Upper lobe of left lung (tissue), 4 donors: ENCODE data around the gene LAS1L.

Experiments used
- EP300 ChIP-seq, 4 donors: sonication (generic); formaldehyde crosslinking; IDR thresholded peaks; one replicate each; pipeline ENCODE4 v1.5.1; 2017; ENCODE audit warnings: antibody characterized with exemption in 4 of 4, control low read depth in 2 of 4
- POLR2A ChIP-seq, 4 donors: fragments of 450-650 bp; IDR thresholded peaks; one replicate each; pipeline ENCODE4 v1.5.1; 2016 to 2017; ENCODE audit warnings: antibody characterized with exemption in 4 of 4, mild to moderate bottlenecking in 2 of 4
- POLR2AphosphoS5 ChIP-seq, 2 donors: sonication (generic); formaldehyde crosslinking; IDR thresholded peaks; one replicate each; pipeline ENCODE4 v1.5.1; 2017; ENCODE audit warnings: antibody characterized with exemption in 2 of 2
- TF ChIP-seq, protein P1 (sequence below), 6 experiments: fragments of 450-650 bp in 4 of 6; fragments of 200-600 bp in 2 of 6; sonication (generic) in 2 of 6; IDR thresholded peaks; one replicate each; pipeline ENCODE4 v1.5.1; 2016 to 2019; ENCODE audit warnings: antibody characterized with exemption in 6 of 6

DNA sequence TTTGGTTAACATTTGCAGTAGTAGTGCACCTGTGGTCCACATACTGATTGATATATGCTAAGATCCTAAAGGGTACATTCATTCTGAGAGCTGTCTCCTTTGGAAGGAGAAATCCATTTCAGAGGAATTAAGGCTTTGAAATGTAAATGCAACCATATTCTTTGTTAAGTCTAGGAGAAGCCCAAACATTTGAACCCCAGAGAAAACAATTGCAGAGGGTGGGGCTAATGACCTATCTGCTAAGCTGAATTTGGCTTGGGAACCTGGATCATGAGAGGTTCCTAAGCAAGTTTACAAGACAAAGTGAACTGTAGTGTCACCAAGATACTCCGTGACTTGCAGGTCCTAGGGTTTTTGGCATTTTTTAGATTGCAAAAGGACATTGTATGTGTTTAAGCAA is 41.2 kb downstream of the LAS1L start:
- TF ChIP-seq POLR2AphosphoS5 (IDR thresholded peaks at IDR 0.05) (no peak), POLR2A (IDR thresholded peaks at IDR 0.05) (no peak), EP300 (IDR thresholded peaks at IDR 0.05) (no peak)
- TF ChIP-seq, protein P1, sequence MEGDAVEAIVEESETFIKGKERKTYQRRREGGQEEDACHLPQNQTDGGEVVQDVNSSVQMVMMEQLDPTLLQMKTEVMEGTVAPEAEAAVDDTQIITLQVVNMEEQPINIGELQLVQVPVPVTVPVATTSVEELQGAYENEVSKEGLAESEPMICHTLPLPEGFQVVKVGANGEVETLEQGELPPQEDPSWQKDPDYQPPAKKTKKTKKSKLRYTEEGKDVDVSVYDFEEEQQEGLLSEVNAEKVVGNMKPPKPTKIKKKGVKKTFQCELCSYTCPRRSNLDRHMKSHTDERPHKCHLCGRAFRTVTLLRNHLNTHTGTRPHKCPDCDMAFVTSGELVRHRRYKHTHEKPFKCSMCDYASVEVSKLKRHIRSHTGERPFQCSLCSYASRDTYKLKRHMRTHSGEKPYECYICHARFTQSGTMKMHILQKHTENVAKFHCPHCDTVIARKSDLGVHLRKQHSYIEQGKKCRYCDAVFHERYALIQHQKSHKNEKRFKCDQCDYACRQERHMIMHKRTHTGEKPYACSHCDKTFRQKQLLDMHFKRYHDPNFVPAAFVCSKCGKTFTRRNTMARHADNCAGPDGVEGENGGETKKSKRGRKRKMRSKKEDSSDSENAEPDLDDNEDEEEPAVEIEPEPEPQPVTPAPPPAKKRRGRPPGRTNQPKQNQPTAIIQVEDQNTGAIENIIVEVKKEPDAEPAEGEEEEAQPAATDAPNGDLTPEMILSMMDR (IDR thresholded peaks at IDR 0.05) = no peak
